ENCODE measurements around the gene KATNAL2.

- TF ChIP-seq POLR2AphosphoS5 (IDR thresholded peaks at IDR 0.05; ENCODE audit: borderline replicate concordance, low read depth, low read length) (no peak), FOXP2 (optimal IDR thresholded peaks at IDR 0.05; ENCODE audit: control extremely low read depth, extremely low read length, insufficient read depth) (no peak)
Measured at GRCh38 chr18:47121146-47121545, 203.7 kb downstream of the KATNAL2 start.
